K562 (cell line): ENCODE results near the gene TLE3. TPM values are rescaled to one million over a fixed set of nuclear protein-coding genes. Genes with fewer than 3 reads are reported as not detected.

ENCODE experiments used
- BHLHE40 ChIP-seq: IDR thresholded peaks from 2 replicates; pipeline ENCODE4 v1.6.1; 2011; ENCODE audit warnings: low read length, improper control_type of control experiment
- CAMTA2 ChIP-seq: fragments of 250-450 bp; sonication (Bioruptor Pico); conservative IDR thresholded peaks from 2 replicates; pipeline ENCODE4 v1.5.1; 2022
- CBX8 ChIP-seq: fragments of 200-600 bp; sonication (generic); IDR thresholded peaks from 2 replicates; pipeline ENCODE4 v1.6.1; 2012; ENCODE audit warnings: borderline replicate concordance, mixed run types, low read depth, mild to moderate bottlenecking, moderate library complexity, mixed read lengths, low read length, control low read depth, inconsistent platforms; ENCODE audit not compliant: poor library complexity, severe bottlenecking; ENCODE audit errors: extremely low read depth
- CREM ChIP-seq: IDR thresholded peaks from 2 replicates; pipeline ENCODE4 v1.6.1; 2014; ENCODE audit warnings: antibody characterized with exemption, low read depth
- HDGF ChIP-seq: fragments of 450-650 bp; IDR thresholded peaks from 2 replicates; pipeline ENCODE4 v1.6.1; 2016
- JUN ChIP-seq, 2 experiments: sonication (generic) in 1 of 2; formaldehyde crosslinking in 1 of 2; IDR thresholded peaks; 2 replicates each; pipeline versions ENCODE4 v1.6.1 to v1.8.0; 2012 to 2022; ENCODE audit warnings: borderline replicate concordance in 2 of 2, mild to moderate bottlenecking in 2 of 2, improper control_type of control experiment in 1 of 2, low read depth in 1 of 2, low read length in 1 of 2, missing genetic modification reagents in 1 of 2
- KAT2B ChIP-seq: IDR thresholded peaks from one replicate; pipeline ENCODE4 v1.6.1; 2012; ENCODE audit warnings: low read depth, mild to moderate bottlenecking, control low read depth, inconsistent platforms, low read length, moderate library complexity
- MEIS2 ChIP-seq: fragments of 450-650 bp; IDR thresholded peaks from 2 replicates; pipeline ENCODE4 v1.6.1; 2014; ENCODE audit warnings: mild to moderate bottlenecking; ENCODE audit not compliant: partially characterized antibody
- MXI1 ChIP-seq: IDR thresholded peaks from 2 replicates; pipeline ENCODE4 v1.6.1; 2011; ENCODE audit warnings: low read depth, mild to moderate bottlenecking, improper control_type of control experiment, low read length
- TRIM24 ChIP-seq, 2 experiments: fragments of 450-650 bp; IDR thresholded peaks; 2 replicates each; pipeline ENCODE4 v1.6.1; 2016
- ZNF583 ChIP-seq: fragments of 250-450 bp; sonication (Bioruptor Pico); IDR thresholded peaks from 2 replicates; pipeline ENCODE4 v1.4.0; 2020
- ZNF644 ChIP-seq: fragments of 200-800 bp; sonication (Bioruptor generic); IDR thresholded peaks from 2 replicates; pipeline ENCODE4 v1.6.1; 2016; ENCODE audit warnings: low read depth, missing genetic modification characterization, missing compliant biosample characterization
- ZNF695 ChIP-seq: fragments of 450-650 bp; formaldehyde crosslinking; IDR thresholded peaks from 2 replicates; pipeline ENCODE4 v1.4.0; 2020; ENCODE audit warnings: mild to moderate bottlenecking, moderate library complexity
- ZNF830 ChIP-seq: fragments of 250-450 bp; sonication (Bioruptor Pico); IDR thresholded peaks from 2 replicates; pipeline ENCODE4 v1.5.0; 2021; ENCODE audit warnings: mild to moderate bottlenecking
- polyA plus RNA-seq, 8 experiments: library from polyadenylated mRNA; depleted of rRNA in 4 of 8; stranded (reverse) in 5 of 8; unstranded in 3 of 8; fragments of >200 nt; fragmentation: Nextera tagmentation in 2 of 8; fragmentation: Illumina TruSeq in 1 of 8; extraction: Ambion mirVana in 2 of 8; extraction: Trizol in 1 of 8; gene quantifications; 2 replicates each; pipeline versions ENCODE4 v1.2.1 to v1.2.3, GENCODE V29; 2011 to 2014; ENCODE audit warnings: inconsistent platforms in 1 of 8, missing spikeins in 1 of 8
- total RNA-seq, 7 experiments: library from RNA; depleted of rRNA in 6 of 7; stranded (reverse); fragments of >200 nt in 6 of 7; fragmentation: Illumina TruSeq in 2 of 7; extraction: Trizol in 2 of 7; gene quantifications; 2 replicates each; pipeline versions ENCODE4 v1.2.1 to v1.2.3, GENCODE V29; 2011 to 2021; ENCODE audit warnings: low replicate concordance in 1 of 7
- TF ChIP-seq, protein P1 (sequence below), 2 experiments: fragments of 450-650 bp in 1 of 2; sonication (generic) in 1 of 2; formaldehyde crosslinking in 1 of 2; IDR thresholded peaks in 1 of 2; conservative IDR thresholded peaks in 1 of 2; 2 replicates each; pipeline versions ENCODE4 v1.6.1 to v1.8.1; 2016 to 2023; ENCODE audit warnings: mild to moderate bottlenecking in 2 of 2, moderate library complexity in 2 of 2, inconsistent platforms in 1 of 2, missing genetic modification reagents in 1 of 2
- TF ChIP-seq, protein P2 (sequence below): fragments of 450-650 bp; IDR thresholded peaks from 2 replicates; pipeline ENCODE4 v1.6.1; 2018; ENCODE audit not compliant: partially characterized antibody
- TF ChIP-seq, protein P3 (sequence below): fragments of 450-650 bp; IDR thresholded peaks from 2 replicates; pipeline ENCODE4 v1.6.1; 2016
- TF ChIP-seq, protein P4 (sequence below): fragments of 450-650 bp; conservative IDR thresholded peaks from 2 replicates; pipeline ENCODE4 v1.6.1; 2016; ENCODE audit warnings: missing genetic modification characterization, low read depth, mild to moderate bottlenecking, missing compliant biosample characterization, moderate library complexity

TLE3 gene
- total and polyA plus RNA-seq, 9 of the 15 experiments (the other 6 are each of a cell fraction or from before 2014, with no cell fraction given), result 1.5 to 84.2 (median 14.1) TPM

DNA sequence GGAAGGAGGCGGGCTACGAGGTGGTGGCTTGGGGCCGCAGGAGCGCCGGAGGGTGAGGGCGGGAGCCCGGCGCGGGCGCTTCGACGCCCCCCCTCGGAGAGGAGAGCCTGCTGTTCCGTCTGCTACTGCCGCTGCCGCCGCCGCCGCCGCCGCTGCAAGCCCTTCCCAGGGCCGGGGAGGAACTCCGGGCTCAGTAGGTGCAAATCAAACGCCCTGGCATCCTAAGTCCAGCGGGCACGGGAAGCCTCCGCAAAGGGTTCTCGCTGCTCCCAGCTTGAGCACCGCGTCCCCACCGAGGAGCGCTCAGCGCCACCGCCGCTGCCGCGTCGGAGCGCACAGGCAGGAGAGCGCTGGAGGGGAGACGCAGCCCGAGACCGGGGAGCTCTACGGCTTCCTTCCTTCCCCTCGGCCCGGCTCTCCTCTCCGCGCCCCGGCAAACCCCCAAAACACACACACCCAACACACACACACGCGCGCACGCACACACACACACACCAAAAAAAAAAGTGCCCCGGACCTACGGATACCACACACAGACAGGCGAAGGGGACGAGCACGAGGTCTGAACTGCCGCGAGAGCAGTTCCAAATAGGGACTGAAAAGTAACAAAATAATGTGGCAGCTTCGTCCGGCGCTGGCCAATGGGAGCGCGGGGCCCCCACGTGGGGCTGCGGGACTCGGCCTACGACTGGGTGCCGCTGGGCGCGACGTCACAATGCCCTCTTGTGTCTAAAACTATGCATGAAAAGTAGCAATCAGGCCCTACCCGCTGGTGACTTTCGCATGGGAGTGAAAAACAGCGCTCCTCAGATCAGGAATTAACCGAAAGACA is at the start of gene TLE3 (continued):
- TF ChIP-seq, protein P1, sequence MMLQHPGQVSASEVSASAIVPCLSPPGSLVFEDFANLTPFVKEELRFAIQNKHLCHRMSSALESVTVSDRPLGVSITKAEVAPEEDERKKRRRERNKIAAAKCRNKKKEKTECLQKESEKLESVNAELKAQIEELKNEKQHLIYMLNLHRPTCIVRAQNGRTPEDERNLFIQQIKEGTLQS (IDR thresholded peaks at IDR 0.05), result no peak
- TF ChIP-seq, protein P1 (CRISPR knock-in tag; conservative IDR thresholded peaks at IDR 0.05), result no peak
- TF ChIP-seq, protein P2, sequence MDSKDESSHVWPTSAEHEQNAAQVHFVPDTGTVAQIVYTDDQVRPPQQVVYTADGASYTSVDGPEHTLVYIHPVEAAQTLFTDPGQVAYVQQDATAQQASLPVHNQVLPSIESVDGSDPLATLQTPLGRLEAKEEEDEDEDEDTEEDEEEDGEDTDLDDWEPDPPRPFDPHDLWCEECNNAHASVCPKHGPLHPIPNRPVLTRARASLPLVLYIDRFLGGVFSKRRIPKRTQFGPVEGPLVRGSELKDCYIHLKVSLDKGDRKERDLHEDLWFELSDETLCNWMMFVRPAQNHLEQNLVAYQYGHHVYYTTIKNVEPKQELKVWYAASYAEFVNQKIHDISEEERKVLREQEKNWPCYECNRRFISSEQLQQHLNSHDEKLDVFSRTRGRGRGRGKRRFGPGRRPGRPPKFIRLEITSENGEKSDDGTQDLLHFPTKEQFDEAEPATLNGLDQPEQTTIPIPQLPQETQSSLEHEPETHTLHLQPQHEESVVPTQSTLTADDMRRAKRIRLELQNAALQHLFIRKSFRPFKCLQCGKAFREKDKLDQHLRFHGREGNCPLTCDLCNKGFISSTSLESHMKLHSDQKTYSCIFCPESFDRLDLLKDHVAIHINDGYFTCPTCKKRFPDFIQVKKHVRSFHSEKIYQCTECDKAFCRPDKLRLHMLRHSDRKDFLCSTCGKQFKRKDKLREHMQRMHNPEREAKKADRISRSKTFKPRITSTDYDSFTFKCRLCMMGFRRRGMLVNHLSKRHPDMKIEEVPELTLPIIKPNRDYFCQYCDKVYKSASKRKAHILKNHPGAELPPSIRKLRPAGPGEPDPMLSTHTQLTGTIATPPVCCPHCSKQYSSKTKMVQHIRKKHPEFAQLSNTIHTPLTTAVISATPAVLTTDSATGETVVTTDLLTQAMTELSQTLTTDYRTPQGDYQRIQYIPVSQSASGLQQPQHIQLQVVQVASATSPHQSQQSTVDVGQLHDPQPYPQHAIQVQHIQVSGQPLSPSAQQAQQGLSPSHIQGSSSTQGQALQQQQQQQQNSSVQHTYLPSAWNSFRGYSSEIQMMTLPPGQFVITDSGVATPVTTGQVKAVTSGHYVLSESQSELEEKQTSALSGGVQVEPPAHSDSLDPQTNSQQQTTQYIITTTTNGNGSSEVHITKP, result peak; percentile 53
- TF ChIP-seq HDGF (no peak), ZNF830 (CRISPR knock-in tag) (no peak), CREM (peak; percentile 89), MEIS2 (no peak), ZNF695 (CRISPR knock-in tag) (no peak), MXI1 (peak; percentile 23; the same call in 1 of the 2 replicates), KAT2B (no peak), ZNF644 (tag) (no peak), ZNF583 (peak; percentile 7; the same call in 1 of the 2 replicates), CAMTA2 (CRISPR knock-in tag) (no peak), CBX8 (no peak), JUN (IDR thresholded peaks at IDR 0.05; ENCODE audit: borderline replicate concordance, low read depth, low read length) (peak; percentile 52; the same call in 1 of the 2 replicates), JUN (CRISPR knock-in tag; IDR thresholded peaks at IDR 0.05; ENCODE audit: borderline replicate concordance) (no peak), BHLHE40 (0 out of 2 replicates have a peak, but pooled peaks have one; percentile 12), TRIM24 (IDR thresholded peaks at IDR 0.05) (peak in 1 of 2 experiments; percentile 47; a peak in 2 of 4 replicates)
- TF ChIP-seq, protein P3, sequence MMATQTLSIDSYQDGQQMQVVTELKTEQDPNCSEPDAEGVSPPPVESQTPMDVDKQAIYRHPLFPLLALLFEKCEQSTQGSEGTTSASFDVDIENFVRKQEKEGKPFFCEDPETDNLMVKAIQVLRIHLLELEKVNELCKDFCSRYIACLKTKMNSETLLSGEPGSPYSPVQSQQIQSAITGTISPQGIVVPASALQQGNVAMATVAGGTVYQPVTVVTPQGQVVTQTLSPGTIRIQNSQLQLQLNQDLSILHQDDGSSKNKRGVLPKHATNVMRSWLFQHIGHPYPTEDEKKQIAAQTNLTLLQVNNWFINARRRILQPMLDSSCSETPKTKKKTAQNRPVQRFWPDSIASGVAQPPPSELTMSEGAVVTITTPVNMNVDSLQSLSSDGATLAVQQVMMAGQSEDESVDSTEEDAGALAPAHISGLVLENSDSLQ, result peak; percentile 59; the same call in 1 of the 2 replicates
- TF ChIP-seq, protein P4, sequence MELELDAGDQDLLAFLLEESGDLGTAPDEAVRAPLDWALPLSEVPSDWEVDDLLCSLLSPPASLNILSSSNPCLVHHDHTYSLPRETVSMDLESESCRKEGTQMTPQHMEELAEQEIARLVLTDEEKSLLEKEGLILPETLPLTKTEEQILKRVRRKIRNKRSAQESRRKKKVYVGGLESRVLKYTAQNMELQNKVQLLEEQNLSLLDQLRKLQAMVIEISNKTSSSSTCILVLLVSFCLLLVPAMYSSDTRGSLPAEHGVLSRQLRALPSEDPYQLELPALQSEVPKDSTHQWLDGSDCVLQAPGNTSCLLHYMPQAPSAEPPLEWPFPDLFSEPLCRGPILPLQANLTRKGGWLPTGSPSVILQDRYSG (tag), result no peak
